ENCODE results near the gene PPP1R27. TPM values are rescaled to one million over a fixed set of nuclear protein-coding genes. Genes with fewer than 3 reads are reported as not detected.
A peak's percentile ranks its signal among the peaks of the same experiment; 100 is the strongest.

Gene PPP1R27
- total and polyA plus RNA-seq, 2 donors (not counting 1 experiment from before 2014, with no cell fraction given), result not detected

GRCh38 chr17:81807210-81807719, 27.6 kb downstream of the PPP1R27 start:
- H3K79me2 ChIP-seq (ENCODE audit: control insufficient read depth, insufficient read depth, low read length), result no peaks in the 10 kb centered on the region
- H3K4me1 ChIP-seq (ENCODE audit: control insufficient read depth, extremely low read depth, insufficient read depth, low read length), result no peaks in the 10 kb centered on the region
- H4K20me1 ChIP-seq (ENCODE audit: control insufficient read depth, extremely low read depth, insufficient read depth, low read length), result no peaks in the 10 kb centered on the region
- no peak for DNase-seq (ENCODE audit: low read depth in 2 of 2)
- no peak overlapping the region for H2AFZ ChIP-seq (ENCODE audit: low read length)
- H3K9ac ChIP-seq (ENCODE audit: insufficient read depth, low read length), result no peak overlapping the region
- TF ChIP-seq EZH2 (IDR thresholded peaks at IDR 0.05; ENCODE audit: low read length, missing control alignments), result peak; percentile 34
- TF ChIP-seq CTCF (conservative IDR thresholded peaks at IDR 0.05 in 1 of 2, IDR thresholded peaks at IDR 0.05 in 1 of 2; ENCODE audit: low read depth in 1 of 2, low read length in 2 of 2), result no peak
- peaks cover 48% of the 10 kb centered on the region for H3K27me3 ChIP-seq (ENCODE audit: control insufficient read depth, insufficient read depth, low read length)
- no peak overlapping the region for H3K27ac ChIP-seq (ENCODE audit: insufficient read depth, low read length)
- H3K4me3 ChIP-seq (replicated peaks in 1 of 4; ENCODE audit: control extremely low read depth in 1 of 4, insufficient read depth in 1 of 4, low read depth in 3 of 4, low read length in 4 of 4), result no peak overlapping the region
- no peaks in the 10 kb centered on the region for H3K9me3 ChIP-seq (ENCODE audit: control insufficient read depth, insufficient read depth, low read depth, low read length)
- H3K4me2 ChIP-seq (ENCODE audit: extremely low read depth, insufficient read depth, low read length), result no peak overlapping the region
- H3K36me3 ChIP-seq (ENCODE audit: control insufficient read depth, insufficient read depth, low read length), result no peaks in the 10 kb centered on the region

GRCh38 chr17:81806461-81807209, 28.2 kb downstream of the PPP1R27 start:
- H3K4me3 ChIP-seq (replicated peaks in 1 of 4; ENCODE audit: control extremely low read depth in 1 of 4, insufficient read depth in 1 of 4, low read depth in 3 of 4, low read length in 4 of 4), result no peak overlapping the region
- H3K9me3 ChIP-seq (ENCODE audit: control insufficient read depth, insufficient read depth, low read depth, low read length), result no peaks in the 10 kb centered on the region
- no peak overlapping the region for H3K9ac ChIP-seq (ENCODE audit: insufficient read depth, low read length)
- H3K27ac ChIP-seq (ENCODE audit: insufficient read depth, low read length), result no peak overlapping the region
- DNase-seq (ENCODE audit: low read depth in 2 of 2), result no peak
- H3K79me2 ChIP-seq (ENCODE audit: control insufficient read depth, insufficient read depth, low read length), result no peaks in the 10 kb centered on the region
- TF ChIP-seq EZH2 (IDR thresholded peaks at IDR 0.05; ENCODE audit: low read length, missing control alignments) (no peak), CTCF (conservative IDR thresholded peaks at IDR 0.05 in 1 of 2, IDR thresholded peaks at IDR 0.05 in 1 of 2; ENCODE audit: low read depth in 1 of 2, low read length in 2 of 2) (no peak)
- no peaks in the 10 kb centered on the region for H3K36me3 ChIP-seq (ENCODE audit: control insufficient read depth, insufficient read depth, low read length)
- H3K4me1 ChIP-seq (ENCODE audit: control insufficient read depth, extremely low read depth, insufficient read depth, low read length), result no peaks in the 10 kb centered on the region
- H2AFZ ChIP-seq (ENCODE audit: low read length), result no peak overlapping the region
- peaks cover 48% of the 10 kb centered on the region for H3K27me3 ChIP-seq (ENCODE audit: control insufficient read depth, insufficient read depth, low read length)
- no peak overlapping the region for H3K4me2 ChIP-seq (ENCODE audit: extremely low read depth, insufficient read depth, low read length)
- H4K20me1 ChIP-seq (ENCODE audit: control insufficient read depth, extremely low read depth, insufficient read depth, low read length), result no peaks in the 10 kb centered on the region

- Histone ChIP-seq H3K9ac (ENCODE audit: insufficient read depth, low read length) (no peak overlapping the region), H2AFZ (ENCODE audit: low read length) (no peak overlapping the region), H3K79me2 (ENCODE audit: control insufficient read depth, insufficient read depth, low read length) (no peaks in the 10 kb centered on the region), H3K4me3 (replicated peaks in 1 of 4; ENCODE audit: control extremely low read depth in 1 of 4, insufficient read depth in 1 of 4, low read depth in 3 of 4, low read length in 4 of 4) (no peak overlapping the region), H3K36me3 (ENCODE audit: control insufficient read depth, insufficient read depth, low read length) (no peaks in the 10 kb centered on the region), H3K27ac (ENCODE audit: insufficient read depth, low read length) (no peak overlapping the region), H3K9me3 (ENCODE audit: control insufficient read depth, insufficient read depth, low read depth, low read length) (no peaks in the 10 kb centered on the region), H3K4me1 (ENCODE audit: control insufficient read depth, extremely low read depth, insufficient read depth, low read length) (no peaks in the 10 kb centered on the region), H3K27me3 (ENCODE audit: control insufficient read depth, insufficient read depth, low read length) (peaks cover 51% of the 10 kb centered on the region), H3K4me2 (ENCODE audit: extremely low read depth, insufficient read depth, low read length) (no peak overlapping the region), H4K20me1 (ENCODE audit: control insufficient read depth, extremely low read depth, insufficient read depth, low read length) (no peaks in the 10 kb centered on the region)
- TF ChIP-seq CTCF (conservative IDR thresholded peaks at IDR 0.05 in 1 of 2, IDR thresholded peaks at IDR 0.05 in 1 of 2; ENCODE audit: low read depth in 1 of 2, low read length in 2 of 2) (no peak), EZH2 (IDR thresholded peaks at IDR 0.05; ENCODE audit: low read length, missing control alignments) (peak; percentile 37)
- no peak for DNase-seq (ENCODE audit: low read depth in 2 of 2)
Measured at GRCh38 chr17:81805707-81806460, 29.0 kb downstream of the PPP1R27 start.
